CD4-positive, alpha-beta memory T cell (primary cell): ENCODE measurements around the gene MICA. TPM values are rescaled to one million over a fixed set of nuclear protein-coding genes. Genes with fewer than 3 reads are reported as not detected.
"Not testable (repeated sequence)": the region's sequence is repeated elsewhere in the genome, so short reads cannot be mapped to it uniquely, and the experiment has no call there.

ENCODE experiments used
- CTCF ChIA-PET: fragments of 350-600 bp; sonication (Branson Sonifier 250); formaldehyde crosslinking; loops from one replicate; lab custom pipeline; 2021; ENCODE audit warnings: inconsistent platforms; ENCODE audit not compliant: partially characterized antibody; lab: Charles Lee
- POLR2A ChIA-PET: fragments of 350-600 bp; sonication (Branson Sonifier 250); formaldehyde crosslinking; loops from one replicate; lab custom pipeline; 2021; ENCODE audit not compliant: partially characterized antibody; lab: Charles Lee
- DNase-seq, 5 donors: peaks; one replicate each; pipeline versions ENCODE4 v3.0.0 to v3.0.0-alpha.2; 2020 to 2022; ENCODE audit warnings: mixed read lengths in 1 of 5
- H3K27ac ChIP-seq: one replicate; pipeline ENCODE4 v1.7.0; 2013; ENCODE audit warnings: low read depth, low read length
- H3K27me3 ChIP-seq: 2 replicates; pipeline ENCODE4 v1.7.0; 2013; ENCODE audit warnings: mild to moderate bottlenecking, low read length, moderate library complexity; ENCODE audit not compliant: insufficient read depth
- H3K36me3 ChIP-seq: 2 replicates; pipeline ENCODE4 v1.7.0; 2013; ENCODE audit warnings: mild to moderate bottlenecking, low read length, moderate library complexity; ENCODE audit not compliant: insufficient read depth
- H3K4me1 ChIP-seq: 2 replicates; pipeline ENCODE4 v1.7.0; 2013; ENCODE audit warnings: mild to moderate bottlenecking, low read length, moderate library complexity; ENCODE audit not compliant: insufficient read depth
- H3K4me3 ChIP-seq, 2 donors: one replicate each; pipeline ENCODE4 v1.7.0; 2013; ENCODE audit warnings: low read length in 2 of 2, mild to moderate bottlenecking in 1 of 2
- H3K9me3 ChIP-seq, 2 donors: one replicate each; pipeline ENCODE4 v1.7.0; 2013; ENCODE audit warnings: low read length in 2 of 2, control low read depth in 1 of 2; ENCODE audit not compliant: control insufficient read depth in 1 of 2
- H3K27ac Mint-ChIP-seq, 7 donors: one replicate each; pipeline ENCODE4 v1.8.0; 2020 to 2021; ENCODE audit warnings: mixed read lengths in 7 of 7, mild to moderate bottlenecking in 6 of 7, inconsistent platforms in 3 of 7, moderate library complexity in 3 of 7
- H3K27me3 Mint-ChIP-seq, 2 donors: one replicate each; pipeline ENCODE4 v1.8.0; 2020 to 2021; ENCODE audit warnings: mixed read lengths in 2 of 2
- H3K36me3 Mint-ChIP-seq, 2 donors: one replicate each; pipeline ENCODE4 v1.8.0; 2020 to 2021; ENCODE audit warnings: mixed read lengths in 2 of 2, inconsistent platforms in 1 of 2, mild to moderate bottlenecking in 1 of 2
- H3K4me1 Mint-ChIP-seq, 4 donors: one replicate each; pipeline ENCODE4 v1.8.0; 2020 to 2021; ENCODE audit warnings: mixed read lengths in 4 of 4, mild to moderate bottlenecking in 1 of 4
- H3K4me3 Mint-ChIP-seq, 8 donors: one replicate each; pipeline ENCODE4 v1.8.0; 2020 to 2021; ENCODE audit warnings: mixed read lengths in 8 of 8, mild to moderate bottlenecking in 7 of 8, moderate library complexity in 6 of 8, inconsistent platforms in 3 of 8
- H3K9me3 Mint-ChIP-seq, 8 donors: one replicate each; pipeline ENCODE4 v1.8.0; 2020 to 2021; ENCODE audit warnings: mixed read lengths in 8 of 8, mild to moderate bottlenecking in 5 of 8, inconsistent platforms in 3 of 8, moderate library complexity in 1 of 8
- intact Hi-C: fragments of 100-400 bp; cut with micrococcal nuclease; formaldehyde crosslinking; loops from one replicate; pipeline ENCODE4 v1.15.1; 2023
- polyA plus RNA-seq, 2 donors: library from polyadenylated mRNA; unstranded; fragments of 300-500 nt; fragmentation: Illumina TruSeq; gene quantifications; one replicate each; pipeline ENCODE4 v1.2.3, GENCODE V29; 2021
- total RNA-seq, 2 experiments: library from RNA; stranded (reverse); gene quantifications; one replicate each; pipeline ENCODE4 v1.2.3, GENCODE V29; 2021

MICA gene
- total and polyA plus RNA-seq, 4 experiments from 2014 or later = 3.5 to 21.2 (median 11.9) TPM

- H3K27me3 ChIP-seq = no peaks in the 10 kb centered on the region
- POLR2A ChIA-PET = no interaction called here
- no peak overlapping the region for H3K4me3 Mint-ChIP-seq
These were observed 20.2 kb downstream of the MICA start for GRCh38 chr6:31423550-31423949.

GRCh38 chr6:31426395-31427354, 23.3 kb downstream of the MICA start:
- H3K36me3 Mint-ChIP-seq = no peaks in the 10 kb centered on the region
- Histone ChIP-seq H3K4me1 (no peaks in the 10 kb centered on the region), H3K9me3 (no peaks in the 10 kb centered on the region), H3K27me3 (no peaks in the 10 kb centered on the region), H3K36me3 (no peaks in the 10 kb centered on the region), H3K4me3 (no peak overlapping the region), H3K27ac (no peak overlapping the region)
- no peaks in the 10 kb centered on the region for H3K27me3 Mint-ChIP-seq
- peak in 4 of 5 donors; percentile 15 to 43 (median 24) for DNase-seq
- POLR2A ChIA-PET = interaction anchor here (1.1 kb wide), 1 partner anchor 27 kb away, joined by 5 read pairs; no protein-coding TSS in a partner anchor
- peaks cover 0 to 8% (median 0%) of the 10 kb centered on the region in 8 donors for H3K9me3 Mint-ChIP-seq
- no peak overlapping the region for H3K4me3 Mint-ChIP-seq
- CTCF ChIA-PET = no interaction called here
- H3K4me1 Mint-ChIP-seq = peaks cover 0 to 2% (median 0%) of the 10 kb centered on the region in 4 donors
- intact Hi-C loops = no loop called here
- peak overlapping the region in 3 of 7 donors; percentile 11 to 37 (median 34) for H3K27ac Mint-ChIP-seq

More at GRCh38 chr6:31423550-31423949, 20.2 kb downstream of the MICA start:
- peaks cover 0 to 9% (median 2%) of the 10 kb centered on the region in 4 donors for H3K4me1 Mint-ChIP-seq
- DNase-seq = no peak
- no peak overlapping the region for H3K27ac ChIP-seq
- CTCF ChIA-PET = no interaction called here
- H3K9me3 ChIP-seq = no peaks in the 10 kb centered on the region
- no peak overlapping the region for H3K4me3 ChIP-seq
- H3K27me3 Mint-ChIP-seq = no peaks in the 10 kb centered on the region
- intact Hi-C loops = no loop called here
- H3K27ac Mint-ChIP-seq = no peak overlapping the region
- H3K4me1 ChIP-seq = no peaks in the 10 kb centered on the region
- no peaks in the 10 kb centered on the region for H3K36me3 ChIP-seq
- peaks cover 0 to 2% of the 10 kb centered on the region in 2 donors for H3K36me3 Mint-ChIP-seq
- no peaks in the 10 kb centered on the region for H3K9me3 Mint-ChIP-seq

- Histone ChIP-seq H3K4me1 (no peaks in the 10 kb centered on the region), H3K4me3 (no peak overlapping the region), H3K27ac (no peak overlapping the region), H3K27me3 (no peaks in the 10 kb centered on the region), H3K36me3 (no peaks in the 10 kb centered on the region), H3K9me3 (no peaks in the 10 kb centered on the region)
- ChIA-PET POLR2A (no interaction called here), CTCF (interaction anchor here (0.6 to 1.8 kb wide), 5 partner anchors 12 to 363 kb away, joined by 3 to 6 read pairs (median 3); no protein-coding TSS in a partner anchor)
- H3K4me3 Mint-ChIP-seq = no peak overlapping the region
- intact Hi-C loops = no loop called here
- no peaks in the 10 kb centered on the region for H3K27me3 Mint-ChIP-seq
- H3K27ac Mint-ChIP-seq = no peak overlapping the region
- H3K36me3 Mint-ChIP-seq = no peaks in the 10 kb centered on the region
- no peaks in the 10 kb centered on the region for H3K4me1 Mint-ChIP-seq
- DNase-seq = peak in 3 of 5 donors; percentile 16 to 49 (median 18)
- H3K9me3 Mint-ChIP-seq = peaks cover 0 to 8% (median 0%) of the 10 kb centered on the region in 8 donors
These were observed 27.1 kb downstream of the MICA start for GRCh38 chr6:31430449-31430848.

GRCh38 chr6:31435051-31435450, 31.7 kb downstream of the MICA start:
- H3K27ac ChIP-seq, H3K4me3 ChIP-seq, intact Hi-C loops, CTCF ChIA-PET, POLR2A ChIA-PET, H3K36me3 ChIP-seq, H3K4me1 Mint-ChIP-seq, H3K27ac Mint-ChIP-seq, H3K27me3 ChIP-seq, H3K4me3 Mint-ChIP-seq, DNase-seq, H3K9me3 ChIP-seq, H3K4me1 ChIP-seq, H3K36me3 Mint-ChIP-seq: not testable (repeated sequence)
- H3K27me3 Mint-ChIP-seq = peaks cover 8 to 20% of the 10 kb centered on the region in 2 donors
- peaks cover 0 to 16% (median 10%) of the 10 kb centered on the region in 8 donors for H3K9me3 Mint-ChIP-seq

- intact Hi-C loops = no loop called here
- ChIA-PET POLR2A (no interaction called here), CTCF (interaction anchor here (1.1 to 2.8 kb wide), 2 partner anchors 30 to 38 kb away, joined by 3 to 43 read pairs; no protein-coding TSS in a partner anchor)
- Histone ChIP-seq H3K9me3 (no peaks in the 10 kb centered on the region), H3K36me3 (no peaks in the 10 kb centered on the region), H3K4me1 (peaks cover 7% of the 10 kb centered on the region), H3K27ac (no peak overlapping the region), H3K4me3 (no peak overlapping the region), H3K27me3 (peaks cover 6% of the 10 kb centered on the region)
- Mint-ChIP-seq H3K27ac (no peak overlapping the region), H3K36me3 (peaks cover 0 to 7% of the 10 kb centered on the region in 2 donors), H3K27me3 (peaks cover 14 to 27% of the 10 kb centered on the region in 2 donors), H3K9me3 (peaks cover 0 to 15% (median 9%) of the 10 kb centered on the region in 8 donors), H3K4me3 (no peak overlapping the region), H3K4me1 (peaks cover 0 to 8% (median under 1%) of the 10 kb centered on the region in 4 donors)
- no peak for DNase-seq
These were observed 34.8 kb downstream of the MICA start for GRCh38 chr6:31438222-31438621.

GRCh38 chr6:31438677-31439076, 35.3 kb downstream of the MICA start:
- H3K4me1 ChIP-seq = peaks cover 7% of the 10 kb centered on the region
- Mint-ChIP-seq H3K27ac (no peak overlapping the region), H3K36me3 (peaks cover 0 to 7% of the 10 kb centered on the region in 2 donors), H3K9me3 (peaks cover 0 to 15% (median 9%) of the 10 kb centered on the region in 8 donors), H3K27me3 (peaks cover 14 to 27% of the 10 kb centered on the region in 2 donors), H3K4me1 (peaks cover 0 to 8% (median under 1%) of the 10 kb centered on the region in 4 donors), H3K4me3 (no peak overlapping the region)
- H3K36me3 ChIP-seq = no peaks in the 10 kb centered on the region
- CTCF ChIA-PET = interaction anchor here (1.1 to 2.8 kb wide), 2 partner anchors 30 to 39 kb away, joined by 3 to 43 read pairs; no protein-coding TSS in a partner anchor
- no peak for DNase-seq
- no peak overlapping the region for H3K4me3 ChIP-seq
- POLR2A ChIA-PET = no interaction called here
- intact Hi-C loops = no loop called here
- H3K9me3 ChIP-seq = no peaks in the 10 kb centered on the region
- no peak overlapping the region for H3K27ac ChIP-seq
- peaks cover 6% of the 10 kb centered on the region for H3K27me3 ChIP-seq
